ENCODE measurements around the gene HOXD13. TPM values are rescaled to one million over a fixed set of nuclear protein-coding genes. Genes with fewer than 3 reads are reported as not detected.

Gene HOXD13
- total RNA-seq, result not detected in 2 replicates

DNA sequence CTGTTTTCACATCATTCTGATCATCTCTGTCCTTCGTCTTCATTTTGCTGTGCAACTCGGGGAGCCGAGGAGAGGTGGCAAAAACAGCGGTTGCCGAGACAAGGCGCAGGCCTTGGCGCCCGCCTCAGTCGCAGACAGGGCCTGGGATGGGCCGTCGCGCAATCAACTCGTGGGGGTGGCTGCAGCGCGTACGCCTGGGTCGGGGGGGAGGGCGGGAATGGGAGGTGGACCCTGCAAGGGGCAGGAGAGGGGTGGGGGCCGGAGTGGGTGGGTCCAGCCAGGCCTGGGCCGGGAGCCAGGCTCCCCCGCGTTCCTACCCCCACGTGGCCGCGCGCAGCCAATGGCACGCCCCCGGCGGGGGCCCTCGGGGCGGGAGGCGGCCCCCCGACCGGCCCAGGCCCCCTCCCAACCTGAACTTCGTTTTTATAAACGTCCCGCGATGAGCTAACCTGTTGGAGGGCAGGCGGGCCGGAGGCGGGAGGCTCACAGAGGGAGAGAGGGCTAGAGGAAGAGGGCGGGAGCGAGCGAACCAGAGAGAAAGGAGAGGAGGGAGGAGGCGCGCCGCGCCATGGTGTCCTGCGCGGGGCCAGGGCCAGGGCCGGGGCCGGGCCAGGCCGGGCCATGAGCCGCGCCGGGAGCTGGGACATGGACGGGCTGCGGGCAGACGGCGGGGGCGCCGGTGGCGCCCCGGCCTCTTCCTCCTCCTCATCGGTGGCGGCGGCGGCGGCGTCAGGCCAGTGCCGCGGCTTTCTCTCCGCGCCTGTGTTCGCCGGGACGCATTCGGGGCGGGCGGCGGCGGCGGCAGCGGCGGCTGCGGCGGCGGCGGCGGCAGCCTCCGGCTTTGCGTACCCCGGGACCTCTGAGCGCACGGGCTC lies at the start of gene HOXD13:
Gene HOXD13, plus strand, starts transcription at position 452 of the 875 bp plus-strand sequence. Its CDS starts 170 bp downstream, at position 622.

DNA sequence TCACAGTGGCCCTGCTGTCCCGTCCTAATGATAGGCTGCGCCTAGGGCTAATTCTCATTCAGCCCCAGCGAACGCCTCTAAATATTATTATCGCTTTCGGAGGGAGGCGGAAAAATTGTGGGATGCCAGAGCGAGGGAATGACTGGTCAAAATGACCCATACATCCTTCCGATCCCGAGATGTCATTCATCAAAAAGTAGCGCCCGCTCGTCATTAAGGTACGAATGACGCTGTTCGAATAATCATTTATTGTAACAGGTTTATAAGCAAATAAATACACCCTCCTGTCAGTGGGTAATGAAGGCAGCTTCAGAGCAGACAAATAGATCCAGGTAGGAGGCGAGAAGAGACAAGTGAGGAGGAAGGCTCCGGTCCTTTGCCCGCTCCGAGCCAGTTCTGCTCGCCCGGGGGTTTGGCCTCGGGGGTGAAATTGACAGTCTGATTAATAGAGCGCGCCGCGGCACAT lies 8.7 kb upstream of the HOXD13 start, which contains the start of gene EVX2:
Gene EVX2, minus strand, starts transcription at position 167 of the 466 bp plus-strand sequence. CDS start 186 bp downstream, outside the sequence.

DNA sequence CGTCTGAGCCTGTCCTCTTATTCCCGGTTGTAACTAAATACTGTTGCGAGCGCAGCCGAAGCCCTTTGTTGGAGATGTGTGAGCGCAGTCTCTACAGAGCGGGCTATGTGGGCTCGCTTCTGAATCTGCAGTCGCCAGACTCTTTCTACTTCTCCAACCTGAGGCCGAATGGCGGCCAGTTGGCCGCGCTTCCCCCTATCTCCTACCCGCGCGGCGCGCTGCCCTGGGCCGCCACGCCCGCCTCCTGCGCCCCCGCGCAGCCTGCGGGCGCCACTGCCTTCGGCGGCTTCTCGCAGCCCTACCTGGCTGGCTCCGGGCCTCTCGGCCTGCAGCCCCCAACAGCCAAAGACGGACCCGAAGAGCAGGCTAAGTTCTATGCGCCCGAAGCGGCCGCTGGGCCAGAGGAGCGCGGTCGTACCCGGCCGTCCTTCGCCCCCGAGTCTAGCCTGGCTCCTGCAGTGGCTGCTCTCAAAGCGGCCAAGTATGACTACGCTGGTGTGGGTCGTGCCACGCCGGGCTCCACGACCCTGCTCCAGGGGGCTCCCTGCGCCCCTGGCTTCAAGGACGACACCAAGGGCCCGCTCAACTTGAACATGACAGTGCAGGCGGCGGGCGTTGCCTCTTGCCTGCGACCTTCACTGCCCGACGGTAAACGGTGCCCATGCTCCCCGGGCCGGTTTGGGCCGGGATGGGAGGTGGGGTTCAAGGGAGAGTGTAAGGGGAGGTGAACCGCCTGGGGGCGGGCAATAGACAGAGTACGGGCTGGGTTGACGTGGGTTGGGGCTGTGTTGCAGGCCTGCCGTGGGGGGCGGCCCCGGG lies 7.4 kb downstream of the HOXD13 start, which contains the start of gene HOXD12:
Gene HOXD12, plus strand, starts transcription at position 68 of the 819 bp plus-strand sequence. Its CDS starts 7 bp downstream, at position 75.

DNA sequence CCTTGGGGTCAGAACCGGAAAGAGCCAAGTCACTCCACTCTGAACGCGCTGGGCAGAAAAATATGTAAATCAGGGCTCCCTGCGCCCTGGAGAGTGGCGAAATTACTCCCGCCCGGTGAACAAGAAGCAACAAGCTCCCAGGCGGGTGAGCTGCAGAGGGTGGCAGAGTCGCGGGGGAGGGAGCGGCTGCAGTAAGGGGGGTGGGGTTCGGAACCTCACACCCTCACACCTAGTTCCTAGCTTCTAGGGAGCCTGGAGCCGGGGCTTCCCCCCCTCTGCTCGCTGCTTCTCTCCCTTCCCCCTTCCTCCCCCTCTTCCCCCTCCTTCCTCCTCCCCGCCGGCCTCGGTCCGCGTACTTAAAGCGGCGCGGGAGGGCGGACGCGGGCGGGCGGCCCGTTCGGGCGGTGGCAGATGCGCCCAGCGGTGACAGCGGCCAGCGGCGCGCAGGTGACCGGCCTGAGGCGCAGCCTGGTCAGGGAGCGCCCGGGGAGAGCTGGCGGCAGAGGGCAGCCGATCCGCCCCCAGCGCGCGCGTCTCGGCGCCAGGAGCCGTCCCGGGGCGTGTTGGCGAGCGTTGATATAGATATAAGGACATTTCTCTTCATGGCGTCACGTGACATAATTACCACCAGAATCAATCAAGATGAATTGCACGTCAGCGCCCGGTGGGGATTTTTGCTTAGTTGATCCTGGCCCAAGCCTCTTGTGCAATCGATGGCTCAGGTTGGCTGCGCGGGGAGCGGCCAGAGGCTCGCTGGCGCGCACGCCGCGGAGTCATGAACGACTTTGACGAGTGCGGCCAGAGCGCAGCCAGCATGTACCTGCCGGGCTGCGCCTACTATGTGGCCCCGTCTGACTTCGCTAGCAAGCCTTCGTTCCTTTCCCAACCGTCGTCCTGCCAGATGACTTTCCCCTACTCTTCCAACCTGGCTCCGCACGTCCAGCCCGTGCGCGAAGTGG lies 14.3 kb downstream of the HOXD13 start, which contains the start of gene HOXD11:
Gene HOXD11, plus strand, starts transcription at position 700 of the 959 bp plus-strand sequence. Its CDS starts 76 bp downstream, at position 776.

DNA sequence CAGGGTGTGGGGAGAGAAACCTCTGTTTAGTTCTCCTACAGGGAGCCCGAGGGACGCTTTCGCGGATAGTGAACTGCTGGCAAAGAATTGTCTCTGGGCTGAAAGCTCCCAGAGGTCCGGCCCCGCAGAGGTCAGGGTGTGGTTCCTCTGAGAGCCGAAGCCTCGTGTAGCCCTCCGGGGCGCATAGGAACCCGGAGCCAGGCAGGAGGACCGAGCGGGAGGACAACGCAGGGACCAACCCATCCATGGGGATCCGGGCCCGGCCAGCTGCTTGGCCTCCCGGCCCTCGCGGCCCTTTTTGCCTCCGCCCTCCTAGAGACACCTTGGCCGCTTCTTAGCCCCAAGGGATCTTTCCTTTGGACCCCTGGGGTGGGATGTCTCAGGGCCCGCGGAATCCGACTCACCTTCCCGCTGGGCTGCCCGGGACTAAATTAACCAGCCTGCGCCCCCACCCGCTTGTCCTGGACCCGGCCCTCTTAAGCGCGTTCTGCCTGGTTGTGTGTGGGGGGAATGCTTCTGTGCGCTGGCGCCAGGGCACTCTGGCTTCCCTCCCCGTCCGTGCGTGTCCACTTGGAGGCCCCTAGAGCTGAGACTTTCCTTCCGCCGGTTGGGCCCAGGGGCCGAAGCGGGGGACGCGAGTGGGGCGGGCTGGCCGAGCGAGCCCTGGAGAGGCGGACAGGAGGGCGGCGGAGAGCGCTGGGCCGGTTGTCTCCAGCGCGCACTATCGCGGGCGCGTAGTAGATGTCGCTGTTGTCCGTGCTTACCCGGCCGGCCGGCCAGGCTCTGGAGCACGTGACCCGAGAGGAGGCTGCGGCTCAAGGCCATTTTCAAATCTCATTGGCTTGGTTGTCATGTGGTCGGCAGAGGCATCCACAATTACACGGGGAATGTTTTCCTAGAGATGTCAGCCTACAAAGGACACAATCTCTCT lies 23.6 kb downstream of the HOXD13 start, which contains the start of gene HOXD10:
Gene HOXD10, plus strand, starts transcription at position 896 of the 931 bp plus-strand sequence. CDS start 56 bp downstream, outside the sequence.

DNA sequence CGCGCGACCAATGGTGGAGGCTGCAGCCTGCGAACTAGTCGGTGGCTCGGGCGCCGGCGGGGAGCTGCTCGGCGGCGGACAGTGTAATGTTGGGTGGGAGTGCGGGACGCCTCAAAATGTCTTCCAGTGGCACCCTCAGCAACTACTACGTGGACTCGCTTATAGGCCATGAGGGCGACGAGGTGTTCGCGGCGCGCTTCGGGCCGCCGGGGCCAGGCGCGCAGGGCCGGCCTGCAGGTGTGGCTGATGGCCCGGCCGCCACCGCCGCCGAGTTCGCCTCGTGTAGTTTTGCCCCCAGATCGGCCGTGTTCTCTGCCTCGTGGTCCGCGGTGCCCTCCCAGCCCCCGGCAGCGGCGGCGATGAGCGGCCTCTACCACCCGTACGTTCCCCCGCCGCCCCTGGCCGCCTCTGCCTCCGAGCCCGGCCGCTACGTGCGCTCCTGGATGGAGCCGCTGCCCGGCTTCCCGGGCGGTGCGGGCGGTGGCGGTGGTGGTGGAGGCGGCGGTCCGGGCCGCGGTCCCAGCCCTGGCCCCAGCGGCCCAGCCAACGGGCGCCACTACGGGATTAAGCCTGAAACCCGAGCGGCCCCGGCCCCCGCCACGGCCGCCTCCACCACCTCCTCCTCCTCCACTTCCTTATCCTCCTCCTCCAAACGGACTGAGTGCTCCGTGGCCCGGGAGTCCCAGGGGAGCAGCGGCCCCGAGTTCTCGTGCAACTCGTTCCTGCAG lies 30.3 kb downstream of the HOXD13 start, which contains the start of gene HOXD9:
Gene HOXD9, plus strand, starts transcription at position 37 of the 728 bp plus-strand sequence. Its CDS starts 50 bp downstream, at position 87.

DNA sequence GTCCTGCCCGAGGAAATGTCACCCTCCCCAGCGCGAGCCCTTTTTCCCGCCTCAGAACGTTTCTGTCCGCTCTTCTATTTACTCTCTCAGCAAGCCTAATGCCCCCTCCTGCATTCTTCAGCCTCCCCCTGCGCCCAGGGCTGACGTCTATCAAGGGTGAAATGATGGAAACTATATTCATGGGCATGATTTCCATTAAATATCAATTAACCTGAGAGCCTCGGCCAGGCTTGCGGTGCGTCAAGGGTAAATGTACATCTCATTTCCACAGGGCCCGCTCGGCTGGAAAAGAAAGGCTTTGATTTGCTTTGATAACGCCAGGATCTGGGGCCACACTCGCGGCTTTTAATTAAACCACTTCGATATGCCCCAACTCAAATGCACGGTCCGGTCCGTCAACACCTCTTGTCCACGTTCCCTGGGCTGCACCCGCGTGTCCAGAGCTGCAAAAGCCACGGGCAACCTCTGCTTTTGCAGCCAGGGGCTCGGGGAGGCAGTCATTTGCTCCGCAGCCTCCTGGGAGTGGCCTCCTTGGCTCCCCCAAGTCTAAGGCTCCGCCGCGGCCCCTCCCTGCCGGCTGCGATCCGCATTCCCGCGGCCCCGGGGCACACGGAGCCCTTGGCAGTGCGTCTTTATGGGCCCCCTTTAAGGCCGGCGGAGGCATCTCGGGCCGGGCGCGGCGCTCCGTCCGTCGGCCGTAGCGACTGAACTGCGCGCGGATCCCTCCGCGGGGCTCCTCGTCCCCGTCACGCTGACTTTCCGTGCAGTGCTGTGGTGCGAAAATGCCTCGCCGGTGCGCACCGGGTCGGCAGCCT lies 36.7 kb downstream of the HOXD13 start, which contains the start of gene HOXD8:
Gene HOXD8, plus strand, starts transcription at position 724 of the 815 bp plus-strand sequence. CDS start 662 bp downstream, outside the sequence.

Other genes with a start within 250 kb of the HOXD13 start
- 3.8 and 4.7 TPM in 2 replicates for gene LNPK, start 90.5 kb upstream of the HOXD13 start, total RNA-seq
- gene EVX2, start 8.8 kb upstream of the HOXD13 start, total RNA-seq, result not detected in 2 replicates
- gene HOXD12, start 7.1 kb downstream of the HOXD13 start, total RNA-seq, result not detected in 2 replicates
- gene HOXD11, start 14.6 kb downstream of the HOXD13 start, total RNA-seq, result 0.10 TPM in 1 of 2 replicates, not detected in the other
- gene HOXD10, start 24.1 kb downstream of the HOXD13 start, total RNA-seq, result 4.4 and 7.5 TPM in 2 replicates
- gene HOXD9, start 30.0 kb downstream of the HOXD13 start, total RNA-seq, result 13.6 and 17.2 TPM in 2 replicates
- gene HOXD8, start 37.0 kb downstream of the HOXD13 start, total RNA-seq, result 17.3 and 24.1 TPM in 2 replicates
- 2.9 and 3.8 TPM in 2 replicates for gene HOXD4, start 58.8 kb downstream of the HOXD13 start, total RNA-seq
- 4.6 and 4.9 TPM in 2 replicates for gene HOXD3, start 64.6 kb downstream of the HOXD13 start, total RNA-seq
- gene HOXD1, start 95.9 kb downstream of the HOXD13 start, total RNA-seq, result 3.7 and 7.3 TPM in 2 replicates
- gene MTX2, start 176.7 kb downstream of the HOXD13 start, total RNA-seq, result 47.6 and 58.7 TPM in 2 replicates

Measured in mammary microvascular endothelial cell (primary cell).